HL-60 (cell line): ENCODE results near the gene GATD1.

Experiments
- DNase-seq, 2 experiments: peaks; one replicate each; pipeline ENCODE4 v3.0.0-alpha.2; 2010 to 2020; ENCODE audit warnings: low read depth in 1 of 2, low spot score in 1 of 2
- H3K27ac ChIP-seq: fragments of 250-450 bp; sonication (Bioruptor Pico); replicated peaks from 2 replicates; pipeline ENCODE4 v1.5.1; 2020; ENCODE audit warnings: mild to moderate bottlenecking, moderate library complexity
- H3K27me3 ChIP-seq: fragments of 250-450 bp; sonication (Bioruptor Pico); 2 replicates; pipeline ENCODE4 v1.5.1; 2021; ENCODE audit warnings: mild to moderate bottlenecking, moderate library complexity; ENCODE audit not compliant: insufficient read depth, poor library complexity, severe bottlenecking
- H3K4me3 ChIP-seq: replicated peaks from 2 replicates; pipeline ENCODE4 v1.5.1; 2011; ENCODE audit warnings: mild to moderate bottlenecking, control low read depth, low read length; ENCODE audit not compliant: insufficient read depth
- GABPA ChIP-seq: IDR thresholded peaks from 2 replicates; pipeline ENCODE4 v1.6.1; 2012; ENCODE audit warnings: low read depth
- POLR2AphosphoS5 ChIP-seq: IDR thresholded peaks from 2 replicates; pipeline ENCODE4 v1.6.1; 2012; ENCODE audit warnings: low read depth
- SPI1 ChIP-seq: IDR thresholded peaks from 2 replicates; pipeline ENCODE4 v1.6.1; 2012; ENCODE audit warnings: low read depth, mild to moderate bottlenecking, borderline replicate concordance
- TF ChIP-seq, protein P1 (sequence below): IDR thresholded peaks from 2 replicates; pipeline ENCODE4 v1.6.1; 2012; ENCODE audit warnings: low read depth; ENCODE audit not compliant: insufficient replicate concordance
- TF ChIP-seq, protein P2 (sequence below): IDR thresholded peaks from one replicate; pipeline ENCODE4 v1.5.1; 2011; ENCODE audit warnings: low read length, control low read depth, inconsistent platforms; ENCODE audit not compliant: insufficient read depth

The GATD1 gene

DNA sequence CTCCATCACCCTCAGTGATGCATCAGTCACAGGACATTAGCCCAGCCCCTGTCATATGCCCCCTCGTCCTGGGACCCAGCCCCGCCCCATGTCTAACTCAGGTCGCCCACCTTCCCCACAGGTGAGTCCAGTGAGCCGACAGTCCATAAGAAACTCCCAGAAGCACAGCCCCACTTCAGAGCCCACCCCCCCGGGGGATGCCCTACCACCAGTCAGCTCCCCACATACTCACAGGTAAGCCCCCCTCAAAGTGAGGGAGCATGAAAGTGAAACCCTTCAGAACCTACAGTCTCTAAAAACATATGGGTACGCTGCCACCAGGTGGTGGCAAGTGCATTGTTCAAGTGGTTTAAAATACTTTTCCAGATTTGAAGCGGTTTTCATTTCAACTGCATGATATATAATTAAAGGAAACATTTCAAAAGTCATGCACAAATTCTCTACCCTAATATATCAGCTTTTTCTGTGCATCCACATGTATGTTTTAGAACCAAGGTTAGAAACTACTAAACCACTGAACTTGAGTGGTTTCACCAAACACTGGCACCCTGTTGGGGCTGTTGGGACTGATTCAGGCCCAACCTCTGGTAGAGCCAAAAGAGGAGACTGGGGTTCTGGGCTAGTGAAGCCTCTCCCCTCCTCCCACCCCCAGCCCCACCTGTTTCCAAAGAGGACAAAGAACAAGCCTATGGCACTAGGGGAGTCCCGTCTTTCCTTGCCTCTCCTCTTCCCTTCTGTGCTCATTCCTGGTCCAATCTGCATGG lies 54.0 kb downstream of the GATD1 start:
- DNase-seq, result peak in 1 of 2 experiments; percentile 39
- TF ChIP-seq, protein P1, sequence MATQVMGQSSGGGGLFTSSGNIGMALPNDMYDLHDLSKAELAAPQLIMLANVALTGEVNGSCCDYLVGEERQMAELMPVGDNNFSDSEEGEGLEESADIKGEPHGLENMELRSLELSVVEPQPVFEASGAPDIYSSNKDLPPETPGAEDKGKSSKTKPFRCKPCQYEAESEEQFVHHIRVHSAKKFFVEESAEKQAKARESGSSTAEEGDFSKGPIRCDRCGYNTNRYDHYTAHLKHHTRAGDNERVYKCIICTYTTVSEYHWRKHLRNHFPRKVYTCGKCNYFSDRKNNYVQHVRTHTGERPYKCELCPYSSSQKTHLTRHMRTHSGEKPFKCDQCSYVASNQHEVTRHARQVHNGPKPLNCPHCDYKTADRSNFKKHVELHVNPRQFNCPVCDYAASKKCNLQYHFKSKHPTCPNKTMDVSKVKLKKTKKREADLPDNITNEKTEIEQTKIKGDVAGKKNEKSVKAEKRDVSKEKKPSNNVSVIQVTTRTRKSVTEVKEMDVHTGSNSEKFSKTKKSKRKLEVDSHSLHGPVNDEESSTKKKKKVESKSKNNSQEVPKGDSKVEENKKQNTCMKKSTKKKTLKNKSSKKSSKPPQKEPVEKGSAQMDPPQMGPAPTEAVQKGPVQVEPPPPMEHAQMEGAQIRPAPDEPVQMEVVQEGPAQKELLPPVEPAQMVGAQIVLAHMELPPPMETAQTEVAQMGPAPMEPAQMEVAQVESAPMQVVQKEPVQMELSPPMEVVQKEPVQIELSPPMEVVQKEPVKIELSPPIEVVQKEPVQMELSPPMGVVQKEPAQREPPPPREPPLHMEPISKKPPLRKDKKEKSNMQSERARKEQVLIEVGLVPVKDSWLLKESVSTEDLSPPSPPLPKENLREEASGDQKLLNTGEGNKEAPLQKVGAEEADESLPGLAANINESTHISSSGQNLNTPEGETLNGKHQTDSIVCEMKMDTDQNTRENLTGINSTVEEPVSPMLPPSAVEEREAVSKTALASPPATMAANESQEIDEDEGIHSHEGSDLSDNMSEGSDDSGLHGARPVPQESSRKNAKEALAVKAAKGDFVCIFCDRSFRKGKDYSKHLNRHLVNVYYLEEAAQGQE, result no peak
- TF ChIP-seq, protein P2, sequence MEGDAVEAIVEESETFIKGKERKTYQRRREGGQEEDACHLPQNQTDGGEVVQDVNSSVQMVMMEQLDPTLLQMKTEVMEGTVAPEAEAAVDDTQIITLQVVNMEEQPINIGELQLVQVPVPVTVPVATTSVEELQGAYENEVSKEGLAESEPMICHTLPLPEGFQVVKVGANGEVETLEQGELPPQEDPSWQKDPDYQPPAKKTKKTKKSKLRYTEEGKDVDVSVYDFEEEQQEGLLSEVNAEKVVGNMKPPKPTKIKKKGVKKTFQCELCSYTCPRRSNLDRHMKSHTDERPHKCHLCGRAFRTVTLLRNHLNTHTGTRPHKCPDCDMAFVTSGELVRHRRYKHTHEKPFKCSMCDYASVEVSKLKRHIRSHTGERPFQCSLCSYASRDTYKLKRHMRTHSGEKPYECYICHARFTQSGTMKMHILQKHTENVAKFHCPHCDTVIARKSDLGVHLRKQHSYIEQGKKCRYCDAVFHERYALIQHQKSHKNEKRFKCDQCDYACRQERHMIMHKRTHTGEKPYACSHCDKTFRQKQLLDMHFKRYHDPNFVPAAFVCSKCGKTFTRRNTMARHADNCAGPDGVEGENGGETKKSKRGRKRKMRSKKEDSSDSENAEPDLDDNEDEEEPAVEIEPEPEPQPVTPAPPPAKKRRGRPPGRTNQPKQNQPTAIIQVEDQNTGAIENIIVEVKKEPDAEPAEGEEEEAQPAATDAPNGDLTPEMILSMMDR, result peak; percentile 35
- TF ChIP-seq SPI1, result no peak
- TF ChIP-seq POLR2AphosphoS5, result no peak
- TF ChIP-seq GABPA, result no peak
- Histone ChIP-seq H3K27me3 (peaks cover 11% of the 10 kb centered on the region), H3K4me3 (no peak overlapping the region), H3K27ac (no peak overlapping the region)

DNA sequence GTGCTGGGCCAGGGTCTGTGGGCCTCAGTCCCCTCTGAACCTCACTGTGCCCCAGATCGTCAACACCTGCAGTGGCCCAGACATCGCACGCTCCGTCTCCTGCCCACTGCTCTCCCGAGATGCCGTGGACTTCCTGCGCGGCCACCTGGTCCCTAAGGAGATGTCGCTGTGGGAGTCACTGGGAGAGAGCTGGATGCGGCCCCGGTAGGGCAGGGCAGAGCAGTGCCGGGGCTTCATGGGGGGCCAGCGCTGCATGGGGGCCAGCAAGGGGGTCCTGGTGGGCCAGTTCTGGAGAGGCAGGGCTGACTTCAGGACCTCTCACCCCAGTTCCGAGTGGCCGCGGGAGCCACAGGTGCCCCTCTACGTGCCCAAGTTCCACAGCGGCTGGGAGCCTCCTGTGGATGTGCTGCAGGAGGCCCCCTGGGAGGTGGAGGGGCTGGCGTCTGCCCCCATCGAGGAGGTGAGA lies 54.9 kb downstream of the GATD1 start:
- no peak overlapping the region for H3K27ac ChIP-seq
- H3K4me3 ChIP-seq, result no peak overlapping the region
- H3K27me3 ChIP-seq, result peaks cover 11% of the 10 kb centered on the region
- DNase-seq, result no peak
- TF ChIP-seq POLR2AphosphoS5, result no peak
- TF ChIP-seq GABPA, result no peak
- no peak for TF ChIP-seq SPI1
- TF ChIP-seq, protein P2, result no peak
- TF ChIP-seq, protein P1, result no peak

DNA sequence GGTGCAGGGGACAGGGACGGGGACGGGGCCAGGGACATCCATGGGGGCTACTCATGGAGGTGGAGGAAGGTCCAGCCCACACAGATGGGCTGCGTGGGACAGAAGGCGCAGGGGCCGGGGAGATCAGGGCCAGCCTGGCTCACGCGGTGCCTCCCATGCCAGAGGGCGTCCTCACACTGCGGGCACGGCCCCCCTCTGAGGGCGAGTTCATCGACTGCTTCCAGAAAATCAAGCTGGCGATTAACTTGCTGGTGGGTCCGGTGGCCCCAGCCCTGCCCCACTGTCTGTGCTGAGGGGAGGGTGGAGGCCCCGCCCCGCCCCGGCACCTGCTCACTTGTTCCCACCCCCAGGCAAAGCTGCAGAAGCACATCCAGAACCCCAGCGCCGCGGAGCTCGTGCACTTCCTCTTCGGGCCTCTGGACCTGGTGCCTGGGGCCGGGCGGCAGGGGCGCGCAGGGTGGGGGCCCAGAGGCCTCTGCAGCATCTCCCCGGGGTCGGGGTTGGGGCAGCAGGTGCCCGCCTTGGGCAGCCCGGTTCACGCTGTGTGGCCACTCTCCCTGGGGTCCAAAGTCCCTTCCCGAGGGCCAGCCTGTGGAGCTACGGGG lies 55.4 kb downstream of the GATD1 start:
- peak; percentile 39 to 82 for DNase-seq
- no peak overlapping the region for H3K27ac ChIP-seq

DNA sequence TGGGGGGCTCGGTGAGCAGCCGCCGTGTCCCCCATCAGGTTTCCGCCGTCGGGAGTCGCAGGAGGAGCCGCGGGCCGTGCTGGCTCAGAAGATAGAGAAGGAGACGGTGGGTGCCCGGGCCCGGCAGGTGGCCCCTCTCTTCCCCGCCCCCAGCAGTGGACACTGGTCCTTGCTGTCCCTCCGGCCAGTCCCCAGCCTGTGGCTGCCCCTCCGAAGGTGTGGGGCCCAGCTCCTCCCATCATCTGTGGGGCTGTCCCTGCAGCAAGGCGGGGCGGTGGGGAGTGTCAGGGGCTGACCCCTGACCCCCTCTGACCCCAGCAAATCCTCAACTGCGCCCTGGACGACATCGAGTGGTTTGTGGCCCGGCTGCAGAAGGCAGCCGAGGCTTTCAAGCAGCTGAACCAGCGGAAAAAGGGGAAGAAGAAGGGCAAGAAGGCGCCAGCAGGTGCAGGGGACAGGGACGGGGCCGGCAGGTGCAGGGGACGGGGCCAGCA lies 56.0 kb downstream of the GATD1 start:
- no peak overlapping the region for H3K27ac ChIP-seq
- peaks cover 11% of the 10 kb centered on the region for H3K27me3 ChIP-seq
- H3K4me3 ChIP-seq, result peak overlapping the region; percentile 26
- peak in 1 of 2 experiments; percentile 67 for DNase-seq
- peak; percentile 14; the same call in 1 of the 2 replicates for TF ChIP-seq SPI1
- TF ChIP-seq POLR2AphosphoS5, result peak; percentile 77
- 0 out of 2 replicates have a peak, but pooled peaks have one; percentile 23 for TF ChIP-seq GABPA
- TF ChIP-seq, protein P2, result no peak
- TF ChIP-seq, protein P1, result no peak

More for the DNA sequence above, 55.4 kb downstream of the GATD1 start:
- Histone ChIP-seq H3K4me3 (peak overlapping the region; percentile 21), H3K27me3 (peaks cover 11% of the 10 kb centered on the region)
- TF ChIP-seq SPI1 (peak; percentile 97), POLR2AphosphoS5 (no peak)
